ENCODE measurements around the gene PDE7B.

- no peak for TF ChIP-seq CTCF (IDR thresholded peaks at IDR 0.05)
- TF ChIP-seq REST (IDR thresholded peaks at IDR 0.05; ENCODE audit: insufficient read depth in 1 of 2, low read depth in 2 of 2, low read length in 1 of 2): no peak
- no peak for TF ChIP-seq POLR2AphosphoS5 (IDR thresholded peaks at IDR 0.05; ENCODE audit: low read depth, low read length)
- TF ChIP-seq SIN3A (IDR thresholded peaks at IDR 0.05; ENCODE audit: borderline replicate concordance, insufficient read depth, low read depth, low read length): no peak
Measured at GRCh38 chr6:136036071-136036380, 184.5 kb downstream of the PDE7B start.

Measured in Panc1 (cell line).